HEK293 (cell line): ENCODE data around the gene TSPAN9.

Experiments used
- CTCF ChIA-PET: fragments of 350-600 bp; formaldehyde crosslinking; extraction: SDS; loops from one replicate; lab custom pipeline; 2021; ENCODE audit warnings: antibody characterized with exemption; lab: Yijun Ruan, JAX
- POLR2A ChIA-PET: fragments of 300-600 bp; formaldehyde crosslinking; extraction: SDS; loops from one replicate; lab custom pipeline; 2020; ENCODE audit warnings: antibody characterized with exemption, inconsistent platforms; lab: Yijun Ruan, JAX
- H3K27ac ChIP-seq: fragments of 200-500 bp; sonication (Bioruptor generic); 2 replicates; pipeline ENCODE4 v1.5.1; 2014; ENCODE audit warnings: low read depth, low read length, control low read depth, inconsistent platforms; ENCODE audit errors: extremely low read depth
- H3K36me3 ChIP-seq, 2 experiments: fragments of 200-500 bp in 1 of 2; sonication (Bioruptor generic) in 1 of 2; 1 replicate in 1 of 2; 2 replicates in 1 of 2; pipeline ENCODE4 v1.5.1; 2014 to 2017; ENCODE audit warnings: inconsistent platforms in 2 of 2, low read length in 2 of 2; ENCODE audit not compliant: control insufficient read depth in 2 of 2, insufficient read depth in 1 of 2
- H3K4me1 ChIP-seq: fragments of 200-500 bp; sonication (Bioruptor generic); 2 replicates; pipeline ENCODE4 v1.5.1; 2014; ENCODE audit warnings: mild to moderate bottlenecking, low read length, inconsistent platforms; ENCODE audit not compliant: control insufficient read depth, insufficient read depth
- H3K4me3 ChIP-seq: 2 replicates; pipeline ENCODE4 v1.5.1; 2011; ENCODE audit warnings: low read depth, mild to moderate bottlenecking, control low read depth, low read length, moderate library complexity
- H3K9me3 ChIP-seq: fragments of 200-500 bp; sonication (Bioruptor generic); 2 replicates; pipeline ENCODE4 v1.5.1; 2014; ENCODE audit warnings: low read depth, low read length, inconsistent platforms; ENCODE audit not compliant: control insufficient read depth, insufficient read depth
- BCL11A ChIP-seq: fragments of 450-650 bp; formaldehyde crosslinking; IDR thresholded peaks from 2 replicates; pipeline ENCODE4 v1.5.1; 2016; ENCODE audit warnings: low read depth, missing biosample characterization, missing genetic modification characterization
- EGR2 ChIP-seq: fragments of 450-650 bp; formaldehyde crosslinking; IDR thresholded peaks from 2 replicates; pipeline ENCODE4 v1.5.1; 2016; ENCODE audit warnings: low read depth, missing biosample characterization, missing genetic modification characterization
- GLIS1 ChIP-seq: fragments of 450-650 bp; formaldehyde crosslinking; IDR thresholded peaks from 2 replicates; pipeline ENCODE4 v1.5.1; 2016; ENCODE audit warnings: missing biosample characterization, missing genetic modification characterization
- KLF1 ChIP-seq: fragments of 450-650 bp; formaldehyde crosslinking; IDR thresholded peaks from 2 replicates; pipeline ENCODE4 v1.5.1; 2016; ENCODE audit warnings: missing biosample characterization, missing genetic modification characterization
- KLF16 ChIP-seq: fragments of 450-650 bp; formaldehyde crosslinking; IDR thresholded peaks from 2 replicates; pipeline ENCODE4 v1.5.1; 2017; ENCODE audit warnings: missing biosample characterization, missing genetic modification characterization
- KLF17 ChIP-seq: fragments of 450-650 bp; formaldehyde crosslinking; IDR thresholded peaks from 2 replicates; pipeline ENCODE4 v1.5.1; 2016; ENCODE audit warnings: missing biosample characterization, missing genetic modification characterization
- KLF9 ChIP-seq: fragments of 450-650 bp; formaldehyde crosslinking; IDR thresholded peaks from 2 replicates; pipeline ENCODE4 v1.5.1; 2016; ENCODE audit warnings: missing biosample characterization, missing genetic modification characterization, low read depth
- PATZ1 ChIP-seq: fragments of 450-650 bp; formaldehyde crosslinking; IDR thresholded peaks from 2 replicates; pipeline ENCODE4 v1.5.1; 2016; ENCODE audit warnings: missing biosample characterization, missing genetic modification characterization
- SP2 ChIP-seq: fragments of 450-650 bp; formaldehyde crosslinking; IDR thresholded peaks from 2 replicates; pipeline ENCODE4 v1.5.1; 2016; ENCODE audit warnings: missing biosample characterization, missing genetic modification characterization
- SP3 ChIP-seq: fragments of 450-650 bp; formaldehyde crosslinking; IDR thresholded peaks from 2 replicates; pipeline ENCODE4 v1.5.1; 2016; ENCODE audit warnings: missing biosample characterization, missing genetic modification characterization
- WT1 ChIP-seq: fragments of 450-650 bp; formaldehyde crosslinking; IDR thresholded peaks from 2 replicates; pipeline ENCODE4 v1.5.1; 2016; ENCODE audit warnings: missing biosample characterization, missing genetic modification characterization
- ZBTB17 ChIP-seq: fragments of 450-650 bp; formaldehyde crosslinking; IDR thresholded peaks from 2 replicates; pipeline ENCODE4 v1.5.1; 2016; ENCODE audit warnings: missing biosample characterization, missing genetic modification characterization
- ZEB2 ChIP-seq: fragments of 450-650 bp; formaldehyde crosslinking; IDR thresholded peaks from 2 replicates; pipeline ENCODE4 v1.5.1; 2016; ENCODE audit warnings: missing biosample characterization, missing genetic modification characterization
- ZIC2 ChIP-seq: fragments of 450-650 bp; formaldehyde crosslinking; IDR thresholded peaks from 2 replicates; pipeline ENCODE4 v1.5.1; 2016; ENCODE audit warnings: missing biosample characterization, missing genetic modification characterization
- ZNF248 ChIP-seq: fragments of 450-650 bp; formaldehyde crosslinking; IDR thresholded peaks from 2 replicates; pipeline ENCODE4 v1.5.1; 2017; ENCODE audit warnings: missing biosample characterization, missing genetic modification characterization
- ZNF280D ChIP-seq: fragments of 450-650 bp; formaldehyde crosslinking; IDR thresholded peaks from 2 replicates; pipeline ENCODE4 v1.5.1; 2016; ENCODE audit warnings: missing biosample characterization, missing genetic modification characterization
- ZNF394 ChIP-seq: fragments of 450-650 bp; formaldehyde crosslinking; IDR thresholded peaks from 2 replicates; pipeline ENCODE4 v1.5.1; 2016; ENCODE audit warnings: missing biosample characterization, missing genetic modification characterization, mild to moderate bottlenecking, moderate library complexity, borderline replicate concordance
- ZNF423 ChIP-seq: fragments of 450-650 bp; formaldehyde crosslinking; IDR thresholded peaks from 2 replicates; pipeline ENCODE4 v1.5.1; 2016; ENCODE audit warnings: missing biosample characterization, missing genetic modification characterization
- ZNF473 ChIP-seq: fragments of 450-650 bp; formaldehyde crosslinking; IDR thresholded peaks from 2 replicates; pipeline ENCODE4 v1.5.1; 2017; ENCODE audit warnings: missing biosample characterization, missing genetic modification characterization
- ZNF510 ChIP-seq: fragments of 450-650 bp; formaldehyde crosslinking; IDR thresholded peaks from 2 replicates; pipeline ENCODE4 v1.5.1; 2018; ENCODE audit warnings: mild to moderate bottlenecking, missing genetic modification characterization, missing biosample characterization; ENCODE audit not compliant: insufficient replicate concordance
- ZNF530 ChIP-seq: fragments of 450-650 bp; formaldehyde crosslinking; IDR thresholded peaks from 2 replicates; pipeline ENCODE4 v1.5.1; 2016; ENCODE audit warnings: low read depth, missing biosample characterization, missing genetic modification characterization
- ZNF544 ChIP-seq: fragments of 450-650 bp; formaldehyde crosslinking; IDR thresholded peaks from 2 replicates; pipeline ENCODE4 v1.5.0; 2017; ENCODE audit warnings: missing biosample characterization, missing genetic modification characterization
- ZNF600 ChIP-seq: fragments of 450-650 bp; formaldehyde crosslinking; IDR thresholded peaks from 2 replicates; pipeline ENCODE4 v1.5.1; 2016; ENCODE audit warnings: missing biosample characterization, missing genetic modification characterization
- ZNF704 ChIP-seq: fragments of 450-650 bp; formaldehyde crosslinking; IDR thresholded peaks from 2 replicates; pipeline ENCODE4 v1.5.1; 2016; ENCODE audit warnings: missing biosample characterization, missing genetic modification characterization
- ZNF76 ChIP-seq: fragments of 450-650 bp; formaldehyde crosslinking; IDR thresholded peaks from 2 replicates; pipeline ENCODE4; 2016; ENCODE audit warnings: low read depth, missing biosample characterization, missing genetic modification characterization, borderline replicate concordance
- ZNF768 ChIP-seq: fragments of 450-650 bp; formaldehyde crosslinking; IDR thresholded peaks from 2 replicates; pipeline ENCODE4 v1.5.1; 2018; ENCODE audit warnings: missing biosample characterization, mild to moderate bottlenecking, missing genetic modification characterization
- ZNF843 ChIP-seq: fragments of 450-650 bp; formaldehyde crosslinking; IDR thresholded peaks from 2 replicates; pipeline ENCODE4 v1.5.1; 2016; ENCODE audit warnings: missing biosample characterization, missing genetic modification characterization
- TF ChIP-seq, protein P1 (sequence below): fragments of 450-650 bp; IDR thresholded peaks from 2 replicates; pipeline ENCODE4 v1.5.1; 2018; ENCODE audit warnings: missing biosample characterization, mild to moderate bottlenecking, missing genetic modification characterization

The TSPAN9 gene

GRCh38 chr12:3236345-3237187 is 159.4 kb downstream of the TSPAN9 start:
- peaks cover 12% of the 10 kb centered on the region; the same call in 1 of the 2 replicates for H3K4me1 ChIP-seq
- no peaks in the 10 kb centered on the region for H3K36me3 ChIP-seq
- ChIA-PET POLR2A (no interaction called here), CTCF (interaction anchor here (0.6 to 2.3 kb wide), 5 partner anchors 33 to 101 kb away, joined by 3 to 8 read pairs (median 3); no protein-coding TSS in a partner anchor)
- no peak overlapping the region for H3K27ac ChIP-seq
- TF ChIP-seq ZNF423 (no peak), PATZ1 (tag by site-specific recombination) (peak; percentile 75), SP3 (peak; percentile 54; the same call in 1 of the 2 replicates), ZIC2 (tag by site-specific recombination) (0 out of 2 replicates have a peak, but pooled peaks have one; percentile 16), ZNF530 (tag by site-specific recombination) (no peak), GLIS1 (peak; percentile 45; the same call in 1 of the 2 replicates), ZNF544 (tag by site-specific recombination) (no peak), KLF16 (peak; percentile 52; the same call in 1 of the 2 replicates), ZNF510 (tag by site-specific recombination) (no peak), KLF9 (tag by site-specific recombination) (peak; percentile 78), ZBTB17 (tag by site-specific recombination) (peak; percentile 31; the same call in 1 of the 2 replicates), ZNF280D (tag by site-specific recombination) (no peak), KLF17 (tag by site-specific recombination) (peak; percentile 73), ZNF76 (0 out of 2 replicates have a peak, but pooled peaks have one; percentile 21), ZNF473 (tag by site-specific recombination) (no peak), ZNF768 (tag by site-specific recombination) (peak; percentile 88), KLF1 (tag by site-specific recombination) (peak; percentile 72), ZNF704 (tag by site-specific recombination) (no peak), SP2 (tag by site-specific recombination) (peak; percentile 42), EGR2 (tag by site-specific recombination) (peak; percentile 54), ZNF600 (0 out of 2 replicates have a peak, but pooled peaks have one; percentile 18), ZNF394 (tag by site-specific recombination) (peak; percentile 39; the same call in 1 of the 2 replicates), ZNF248 (no peak), WT1 (peak; percentile 52; the same call in 1 of the 2 replicates), ZEB2 (0 out of 2 replicates have a peak, but pooled peaks have one; percentile 13), BCL11A (tag by site-specific recombination) (no peak), ZNF843 (no peak)
- TF ChIP-seq, protein P1, sequence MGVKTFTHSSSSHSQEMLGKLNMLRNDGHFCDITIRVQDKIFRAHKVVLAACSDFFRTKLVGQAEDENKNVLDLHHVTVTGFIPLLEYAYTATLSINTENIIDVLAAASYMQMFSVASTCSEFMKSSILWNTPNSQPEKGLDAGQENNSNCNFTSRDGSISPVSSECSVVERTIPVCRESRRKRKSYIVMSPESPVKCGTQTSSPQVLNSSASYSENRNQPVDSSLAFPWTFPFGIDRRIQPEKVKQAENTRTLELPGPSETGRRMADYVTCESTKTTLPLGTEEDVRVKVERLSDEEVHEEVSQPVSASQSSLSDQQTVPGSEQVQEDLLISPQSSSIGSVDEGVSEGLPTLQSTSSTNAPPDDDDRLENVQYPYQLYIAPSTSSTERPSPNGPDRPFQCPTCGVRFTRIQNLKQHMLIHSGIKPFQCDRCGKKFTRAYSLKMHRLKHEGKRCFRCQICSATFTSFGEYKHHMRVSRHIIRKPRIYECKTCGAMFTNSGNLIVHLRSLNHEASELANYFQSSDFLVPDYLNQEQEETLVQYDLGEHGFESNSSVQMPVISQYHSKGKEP (tag by site-specific recombination): no peak
- H3K4me3 ChIP-seq: no peak overlapping the region
- H3K9me3 ChIP-seq: no peaks in the 10 kb centered on the region
